DOHH2 (cell line): ENCODE results near the gene MCU.

Source experiments
- H3F3A ChIP-seq: fragments of 200-600 bp; sonication (generic), shearing (Covaris generic); 2 replicates; pipeline ENCODE4 v1.6.0; 2016; ENCODE audit warnings: antibody characterized with exemption, mild to moderate bottlenecking; ENCODE audit not compliant: control insufficient read depth, insufficient read depth
- H3K27ac ChIP-seq: fragments of 200-600 bp; sonication (generic); 2 replicates; pipeline ENCODE4 v1.5.1; 2014; ENCODE audit warnings: low read depth, mild to moderate bottlenecking, low read length, moderate library complexity
- H3K27me3 ChIP-seq: fragments of 200-600 bp; sonication (generic); 2 replicates; pipeline ENCODE4 v1.6.1; 2014; ENCODE audit warnings: mild to moderate bottlenecking, low read length, mixed read lengths; ENCODE audit not compliant: control insufficient read depth
- H3K36me3 ChIP-seq: fragments of 200-600 bp; sonication (generic); 2 replicates; pipeline ENCODE4 v1.6.1; 2014; ENCODE audit warnings: mild to moderate bottlenecking, low read length, moderate library complexity, mixed read lengths; ENCODE audit not compliant: control insufficient read depth
- H3K4me1 ChIP-seq: fragments of 200-600 bp; sonication (generic); 2 replicates; pipeline ENCODE4 v1.6.1; 2014; ENCODE audit warnings: mild to moderate bottlenecking, low read length, mixed read lengths; ENCODE audit not compliant: control insufficient read depth
- H3K4me2 ChIP-seq: fragments of 200-600 bp; sonication (generic); 2 replicates; pipeline ENCODE4 v1.6.0; 2014; ENCODE audit warnings: mild to moderate bottlenecking, low read length, moderate library complexity
- H3K4me3 ChIP-seq: fragments of 200-600 bp; sonication (generic); 2 replicates; pipeline ENCODE4 v1.5.1; 2014; ENCODE audit warnings: mild to moderate bottlenecking, low read length, mixed read lengths
- H3K79me2 ChIP-seq: fragments of 200-600 bp; sonication (generic); 2 replicates; pipeline ENCODE4 v1.6.1; 2014; ENCODE audit warnings: mild to moderate bottlenecking, low read length, mixed read lengths; ENCODE audit not compliant: control insufficient read depth
- H3K9me2 ChIP-seq: fragments of 200-600 bp; sonication (generic); replicated peaks from 2 replicates; pipeline ENCODE4 v1.6.1; 2014; ENCODE audit warnings: mild to moderate bottlenecking, low read length, mixed read lengths; ENCODE audit not compliant: control insufficient read depth
- H3K9me3 ChIP-seq: fragments of 200-600 bp; sonication (generic); 2 replicates; pipeline ENCODE4 v1.6.1; 2014; ENCODE audit warnings: antibody characterized with exemption, low read length, mixed read lengths; ENCODE audit not compliant: control insufficient read depth, insufficient read depth
- H4K20me1 ChIP-seq: fragments of 200-600 bp; sonication (generic); 2 replicates; pipeline ENCODE4 v1.6.0; 2014; ENCODE audit warnings: low read depth, mild to moderate bottlenecking, antibody characterized with exemption, low read length, moderate library complexity; ENCODE audit not compliant: control insufficient read depth, insufficient read depth
- CTCF ChIP-seq: fragments of 200-600 bp; sonication (generic); IDR thresholded peaks from one replicate; pipeline ENCODE4 v1.5.1; 2014; ENCODE audit warnings: antibody characterized with exemption, mild to moderate bottlenecking, low read depth, low read length; ENCODE audit not compliant: poor library complexity, severe bottlenecking
- EZH2phosphoT487 ChIP-seq: fragments of 200-600 bp; sonication (generic); IDR thresholded peaks from 2 replicates; pipeline ENCODE4 v1.6.1; 2017; ENCODE audit warnings: borderline replicate concordance, mild to moderate bottlenecking, antibody characterized with exemption, low read length, moderate library complexity, mixed read lengths

The MCU gene

GRCh38 chr10:72753760-72754231 lies 61.9 kb downstream of the MCU start:
- Histone ChIP-seq H3K9me3 (no peaks in the 10 kb centered on the region), H3K36me3 (no peaks in the 10 kb centered on the region), H3K27me3 (no peaks in the 10 kb centered on the region), H3K27ac (no peak overlapping the region), H3K9me2 (no peaks in the 10 kb centered on the region), H4K20me1 (no peaks in the 10 kb centered on the region), H3F3A (no peaks in the 10 kb centered on the region), H3K79me2 (no peaks in the 10 kb centered on the region), H3K4me2 (no peak overlapping the region), H3K4me3 (no peak overlapping the region), H3K4me1 (no peaks in the 10 kb centered on the region)
- TF ChIP-seq EZH2phosphoT487 (no peak), CTCF (no peak)

GRCh38 chr10:72754275-72755032 lies 62.5 kb downstream of the MCU start:
- Histone ChIP-seq H3K36me3 (no peaks in the 10 kb centered on the region), H3K4me2 (no peak overlapping the region), H3K9me3 (no peaks in the 10 kb centered on the region), H3K27me3 (no peaks in the 10 kb centered on the region), H3K79me2 (no peaks in the 10 kb centered on the region), H3K4me3 (no peak overlapping the region), H3F3A (no peaks in the 10 kb centered on the region), H4K20me1 (no peaks in the 10 kb centered on the region), H3K9me2 (no peaks in the 10 kb centered on the region), H3K4me1 (no peaks in the 10 kb centered on the region), H3K27ac (no peak overlapping the region)
- no peak for TF ChIP-seq CTCF
- no peak for TF ChIP-seq EZH2phosphoT487

GRCh38 chr10:72756674-72757385 lies 64.9 kb downstream of the MCU start:
- no peaks in the 10 kb centered on the region for H3F3A ChIP-seq
- H3K4me3 ChIP-seq, result no peak overlapping the region
- no peaks in the 10 kb centered on the region for H3K36me3 ChIP-seq
- no peaks in the 10 kb centered on the region for H3K9me3 ChIP-seq
- no peaks in the 10 kb centered on the region for H3K79me2 ChIP-seq
- H3K9me2 ChIP-seq, result no peaks in the 10 kb centered on the region
- no peaks in the 10 kb centered on the region for H3K4me1 ChIP-seq
- no peaks in the 10 kb centered on the region for H4K20me1 ChIP-seq
- H3K4me2 ChIP-seq, result no peak overlapping the region
- no peak for TF ChIP-seq EZH2phosphoT487
- TF ChIP-seq CTCF, result no peak
- H3K27ac ChIP-seq, result no peak overlapping the region
- no peaks in the 10 kb centered on the region for H3K27me3 ChIP-seq
